GM21360 (cell line): ENCODE results near the gene EML2.
"Not testable (repeated sequence)": the region's sequence is repeated elsewhere in the genome, so short reads cannot be mapped to it uniquely, and the experiment has no call there.

Source experiments
- ATAC-seq: cut with Tn5 transposase; IDR thresholded peaks from one replicate; pipeline ENCODE4 v1.9.1; 2021; ENCODE audit warnings: mild to moderate bottlenecking, moderate library complexity; ENCODE audit not compliant: unreplicated experiment

The EML2 gene

DNA sequence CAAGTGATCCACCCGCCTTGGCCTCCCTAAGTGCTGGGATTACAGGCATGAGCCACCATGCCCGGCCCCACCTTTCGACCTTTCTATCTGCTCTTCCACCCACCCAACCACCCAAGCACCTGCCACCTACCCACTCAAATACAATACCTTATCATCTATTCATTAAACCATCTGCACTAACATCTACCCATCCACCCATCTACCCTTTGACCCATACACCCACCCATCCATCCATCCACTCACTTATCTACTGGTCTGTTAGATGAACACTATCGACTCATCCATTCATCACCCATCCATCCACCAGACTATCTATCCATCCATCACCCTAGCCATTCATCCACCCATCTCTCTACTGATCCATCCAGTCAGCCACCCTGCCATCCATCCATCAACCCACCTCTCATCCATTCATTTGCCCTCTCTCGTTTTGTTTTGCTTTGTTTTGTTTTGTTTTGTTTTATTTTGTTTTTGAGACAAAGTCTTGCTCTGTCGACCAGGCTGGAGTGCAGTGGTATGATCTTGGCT is 17.2 kb downstream of the EML2 start:
- no peak for ATAC-seq

DNA sequence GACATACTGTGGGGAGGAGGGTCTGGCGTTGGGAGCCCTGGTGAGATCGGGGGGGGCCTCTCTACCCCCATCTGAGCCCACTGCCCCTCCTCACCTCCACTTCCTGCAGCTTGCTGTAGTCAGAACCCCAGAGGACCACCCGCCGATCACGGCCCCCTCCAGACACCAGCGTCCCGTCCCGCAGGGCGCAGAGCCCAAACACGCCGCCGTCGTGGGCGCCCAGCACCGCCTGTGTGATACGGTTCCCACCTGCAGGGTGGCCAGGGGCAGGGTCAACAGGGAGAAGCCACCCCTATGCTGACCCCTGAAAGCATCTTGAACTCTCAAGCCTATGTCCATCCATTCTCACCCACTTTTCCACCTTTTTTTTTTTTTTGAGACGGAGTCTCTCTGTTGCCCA is 17.8 kb downstream of the EML2 start:
- no peak for ATAC-seq

DNA sequence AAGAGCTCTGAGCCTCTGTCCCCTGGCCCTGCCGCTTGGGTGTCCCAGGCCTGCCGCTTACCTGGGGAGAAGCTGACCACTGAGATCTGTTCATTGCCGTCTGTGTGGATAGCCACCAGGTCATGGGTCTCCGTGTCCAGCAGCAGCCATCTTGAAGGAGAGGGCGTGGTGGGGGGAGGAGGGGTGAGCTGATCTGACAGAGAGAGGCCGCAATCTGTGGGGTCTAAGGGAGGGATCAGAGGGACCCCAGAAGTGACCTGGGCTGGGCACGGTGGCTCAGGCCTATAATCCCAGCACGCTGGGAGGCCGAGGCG is 22.5 kb downstream of the EML2 start:
- ATAC-seq: no peak

DNA sequence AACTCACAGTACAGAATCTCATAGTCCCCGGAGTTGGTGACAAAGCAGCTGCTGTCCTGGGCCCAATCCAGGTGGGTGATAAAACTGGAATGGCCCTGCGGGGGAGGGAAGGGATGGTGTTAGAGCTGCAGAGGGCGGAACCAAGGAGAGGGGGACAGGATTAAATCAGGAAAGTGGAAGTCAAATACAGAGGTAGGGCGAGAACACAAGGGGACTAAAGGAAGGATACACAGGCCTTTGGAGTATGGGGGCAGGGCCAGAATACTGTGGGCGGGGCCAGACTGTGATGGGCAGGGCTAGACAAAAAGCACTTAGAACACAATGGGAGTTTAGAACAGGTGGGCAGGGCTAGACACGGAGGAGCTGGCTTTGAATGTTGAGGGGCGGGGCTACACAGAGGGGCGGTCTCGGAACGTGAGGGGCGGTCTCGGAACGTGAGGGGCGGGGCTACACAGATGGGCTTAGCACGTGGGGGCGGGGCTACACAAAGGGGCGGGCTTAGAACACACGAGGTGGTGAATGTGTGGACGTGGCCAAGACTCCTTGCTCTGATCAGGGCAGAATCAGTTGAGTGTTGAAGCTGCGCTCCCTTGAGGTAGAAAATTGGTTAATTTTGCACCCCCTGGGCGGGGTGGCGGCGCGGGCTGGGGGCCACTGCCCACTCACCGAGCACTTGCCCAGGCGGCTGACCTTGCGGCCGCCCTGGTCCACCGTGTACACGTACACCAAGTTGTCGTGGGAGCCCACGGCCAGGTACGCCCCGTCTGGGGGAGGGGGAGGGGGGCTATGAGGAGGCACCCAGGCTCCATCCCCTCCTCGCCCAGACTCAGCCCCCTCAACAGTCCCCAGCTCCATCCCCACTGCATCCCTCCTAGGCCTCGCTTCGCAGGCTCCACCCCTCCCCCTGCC is 23.1 kb downstream of the EML2 start:
- no peak for ATAC-seq

DNA sequence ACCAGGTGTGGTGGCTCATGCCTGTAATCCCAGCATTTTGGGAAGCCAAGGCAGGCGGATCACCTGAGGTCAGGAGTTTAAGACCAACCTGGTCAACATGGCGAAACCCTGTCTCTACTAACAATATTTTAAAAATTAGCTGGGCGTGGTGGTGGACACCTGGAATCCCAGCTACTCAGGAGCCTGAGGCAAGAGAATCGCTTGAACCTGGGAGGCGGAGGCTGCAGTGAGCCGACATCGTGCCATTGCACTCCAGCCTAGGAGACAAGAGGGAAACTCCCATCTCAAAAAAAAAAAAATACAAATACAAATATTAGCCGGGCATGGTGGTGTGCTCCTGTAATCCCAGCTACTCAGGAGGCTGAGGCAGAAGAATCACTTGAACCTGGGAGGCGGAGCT is 24.1 kb downstream of the EML2 start:
- not testable (repeated sequence) for ATAC-seq

DNA sequence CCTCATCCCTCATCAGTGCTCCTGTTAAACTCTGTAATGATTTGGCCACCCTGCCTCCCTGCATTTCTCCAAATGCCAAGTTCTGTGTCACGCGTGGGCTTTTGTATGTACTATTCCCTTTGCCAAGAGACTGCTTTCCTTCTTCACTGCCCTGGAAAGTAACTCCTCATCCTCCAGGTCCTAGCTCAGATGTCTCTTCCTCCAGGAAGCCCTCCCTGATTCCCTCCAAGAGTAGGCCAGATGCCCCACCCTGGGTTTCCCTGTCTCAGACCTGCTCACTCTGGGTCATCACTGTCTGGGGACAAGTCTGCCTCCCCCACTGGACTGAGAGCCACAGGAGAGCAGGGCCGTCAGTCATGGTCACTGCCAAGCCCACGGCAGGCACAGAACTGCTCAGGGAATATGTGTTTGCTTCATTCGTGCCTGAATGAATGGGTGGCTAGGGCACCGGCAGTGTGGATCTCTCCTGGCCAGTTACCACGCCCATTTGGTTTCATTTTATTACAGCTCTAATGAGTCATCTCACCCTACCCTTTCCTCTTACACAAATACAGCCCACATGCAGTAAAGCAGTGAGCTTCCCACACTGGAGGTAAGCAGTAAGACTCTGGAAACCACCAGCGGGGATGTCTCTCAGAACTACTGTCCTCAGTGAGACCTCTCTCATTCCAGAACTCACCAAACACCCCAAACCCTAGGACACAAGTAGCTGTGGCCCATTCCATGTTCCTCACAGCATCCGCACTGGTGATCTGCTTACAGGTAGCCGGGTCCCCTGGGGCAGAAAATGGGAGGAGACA is 25.1 kb downstream of the EML2 start:
- no peak for ATAC-seq

DNA sequence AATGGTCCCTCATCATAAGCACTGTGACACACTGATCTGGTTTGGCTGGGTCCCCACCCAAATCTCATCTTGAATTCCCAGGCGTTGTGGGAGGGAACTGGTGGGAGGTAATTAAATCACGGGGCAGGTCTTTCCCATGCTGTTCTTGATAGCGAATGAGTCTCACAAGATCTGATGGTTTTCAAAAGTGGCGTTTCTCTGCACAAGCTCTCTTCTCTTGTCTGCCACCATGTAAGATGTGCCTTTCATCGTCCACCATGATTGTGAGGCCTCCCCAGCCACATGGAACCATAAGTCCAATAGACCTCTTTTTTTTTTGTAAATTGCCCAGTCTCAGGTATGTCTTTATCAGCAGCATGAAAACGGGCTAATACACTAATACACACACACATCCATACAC is 30.2 kb downstream of the EML2 start:
- no peak for ATAC-seq

DNA sequence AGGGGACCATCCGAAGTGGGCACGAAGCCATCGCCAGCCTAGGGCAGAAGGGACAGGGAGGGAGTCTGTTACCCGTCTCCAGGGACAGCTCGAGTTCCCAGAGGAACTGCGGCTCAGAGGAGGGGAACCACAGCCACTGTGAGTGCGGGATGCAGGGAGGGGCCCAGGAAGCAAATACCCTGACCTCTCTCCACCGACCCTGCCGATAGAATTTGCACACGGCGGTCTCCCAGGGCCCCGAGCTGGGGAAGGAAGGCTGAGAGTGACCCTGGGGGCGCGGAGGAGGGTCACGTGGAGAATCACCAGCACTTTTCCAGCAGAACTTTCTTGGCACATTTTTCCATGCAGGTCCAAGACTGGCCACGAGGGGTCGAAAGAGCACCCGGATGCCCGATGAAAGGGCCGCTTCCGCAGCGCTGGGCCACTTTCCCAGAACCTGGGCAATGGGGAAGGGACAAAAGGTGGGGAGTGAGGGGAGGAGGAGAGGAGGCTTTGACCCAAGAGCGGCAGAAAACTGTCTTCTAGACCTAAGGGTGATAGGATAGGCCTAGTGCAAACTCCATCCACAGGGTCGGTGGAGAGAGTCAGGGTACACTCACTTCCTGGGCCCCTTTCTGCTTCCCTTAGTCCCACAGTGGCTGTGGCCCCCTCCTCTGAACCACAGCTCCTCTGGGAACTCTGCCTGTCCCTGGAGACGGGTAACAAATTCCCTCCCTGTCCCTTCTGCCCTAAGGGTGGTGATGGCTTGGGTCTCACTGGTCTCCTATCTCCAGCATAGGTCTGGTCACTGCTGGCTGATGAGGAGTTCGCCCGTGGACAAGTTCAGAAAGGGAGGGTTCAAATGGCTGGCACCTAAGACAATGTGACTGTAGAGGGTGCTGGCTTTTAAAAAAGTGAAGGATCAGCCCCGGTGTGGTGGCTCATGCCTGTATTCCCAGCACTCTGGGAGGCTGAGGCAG is 31.8 kb downstream of the EML2 start:
- no peak for ATAC-seq

DNA sequence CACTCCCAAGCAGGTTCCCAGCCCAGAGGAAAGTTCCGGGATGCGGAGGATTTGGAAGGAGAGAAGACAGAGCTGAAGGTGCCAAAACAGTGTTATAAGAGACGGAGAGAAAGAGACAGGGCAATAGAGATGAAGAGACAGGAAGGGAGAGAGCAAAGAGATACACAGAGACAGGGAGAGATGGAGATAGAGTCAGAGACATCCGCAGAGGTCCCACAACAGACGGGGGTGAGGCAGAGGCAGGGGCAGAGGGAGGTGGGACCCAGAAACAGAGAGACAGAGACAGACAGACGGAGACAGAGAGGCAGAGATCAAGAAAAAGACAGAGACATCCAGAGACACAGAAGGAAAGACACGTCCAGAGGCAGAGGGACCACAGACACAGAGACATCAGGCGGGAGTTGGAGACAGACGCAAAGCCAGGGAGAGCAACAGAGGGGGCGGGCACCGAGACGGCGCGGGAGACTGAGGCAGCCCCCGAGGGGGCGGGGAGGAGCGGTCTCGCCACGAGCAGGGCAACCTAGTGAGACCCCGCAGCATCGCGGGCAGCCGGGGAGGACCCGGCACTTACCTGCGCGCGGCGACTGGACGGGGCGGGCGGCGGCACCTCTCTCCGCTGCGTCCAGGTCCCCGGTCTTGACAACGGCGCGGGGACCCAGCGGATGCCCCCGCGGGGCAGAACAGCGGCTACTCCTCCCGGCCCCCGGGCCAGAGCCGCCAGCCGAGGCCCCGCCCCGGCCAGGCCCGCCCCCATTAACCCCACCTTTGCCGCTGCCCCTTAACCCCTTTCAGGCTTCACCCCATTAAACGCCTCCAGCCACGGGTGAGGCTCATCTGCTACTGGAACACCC is 37.4 kb downstream of the EML2 start, which contains the start of gene GPR4:
Gene GPR4 (minus strand): TSS at position 689 of the 851 bp plus-strand sequence. CDS start 10,346 bp downstream, outside the sequence.
- ATAC-seq: no peak

DNA sequence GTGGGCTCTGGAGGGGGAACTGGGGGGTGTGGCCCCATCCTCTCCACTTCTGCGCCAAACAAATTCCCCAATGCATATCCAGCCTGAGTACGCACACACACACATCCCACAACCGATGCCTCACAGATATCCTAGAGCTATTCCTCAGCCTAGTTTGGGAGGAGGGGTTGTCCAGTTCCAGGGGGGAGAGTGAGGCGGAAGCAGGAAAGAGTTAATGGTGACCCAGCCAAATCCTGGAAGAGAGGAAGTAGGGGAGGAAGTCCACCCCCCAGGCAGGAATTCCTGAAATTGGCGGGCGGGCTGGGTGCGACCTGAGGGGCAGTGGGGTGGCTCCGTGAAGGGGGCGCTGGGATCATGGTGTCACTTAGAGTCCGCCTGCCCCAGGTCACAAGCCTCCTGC is 38.1 kb downstream of the EML2 start:
- ATAC-seq: no peak

DNA sequence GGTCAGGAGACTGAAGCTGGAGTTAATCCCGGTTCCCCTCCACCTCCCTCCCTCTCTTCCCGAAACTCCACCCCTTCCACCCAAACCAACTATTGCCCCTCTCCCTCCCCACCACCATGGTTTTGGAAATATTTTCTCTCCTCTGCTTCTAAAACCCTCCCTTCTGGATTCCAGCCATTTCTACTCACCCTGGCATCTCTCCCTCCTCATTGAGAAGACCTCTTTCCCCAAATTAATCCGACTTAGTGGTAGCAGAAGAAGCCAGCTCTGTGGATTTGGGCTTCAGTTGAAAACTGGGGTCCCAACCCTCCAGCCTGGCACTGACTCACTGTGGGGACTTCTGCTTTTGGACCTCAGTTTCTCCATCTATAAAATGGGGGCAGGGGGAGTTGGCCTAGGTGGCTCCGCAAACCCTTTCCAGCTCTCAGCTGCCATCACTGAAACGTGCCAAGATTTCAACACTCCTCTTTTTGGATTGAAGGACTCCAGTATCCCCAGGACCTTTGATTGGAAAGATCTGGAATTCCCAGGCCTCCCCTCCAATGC is 38.8 kb downstream of the EML2 start:
- ATAC-seq: no peak

DNA sequence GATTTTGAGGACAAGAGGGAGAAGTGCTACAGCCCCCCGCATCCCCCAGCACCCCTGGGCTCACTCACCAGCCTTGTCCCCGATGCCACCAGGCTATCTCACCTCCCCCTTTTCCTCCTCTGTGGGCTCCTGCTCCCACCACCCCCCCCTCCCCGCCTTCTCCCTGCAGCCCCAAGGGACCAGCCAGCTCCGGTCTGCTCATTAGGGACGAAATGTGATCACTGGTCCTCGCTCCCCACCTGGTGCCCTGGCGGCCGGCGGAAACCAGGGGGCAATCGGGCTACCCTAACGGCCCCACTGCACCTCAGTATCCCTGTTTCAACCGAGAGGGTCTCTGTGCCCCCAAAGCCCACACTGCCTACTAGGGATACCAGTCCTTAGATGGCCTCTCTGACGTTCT is 39.9 kb downstream of the EML2 start:
- no peak for ATAC-seq

DNA sequence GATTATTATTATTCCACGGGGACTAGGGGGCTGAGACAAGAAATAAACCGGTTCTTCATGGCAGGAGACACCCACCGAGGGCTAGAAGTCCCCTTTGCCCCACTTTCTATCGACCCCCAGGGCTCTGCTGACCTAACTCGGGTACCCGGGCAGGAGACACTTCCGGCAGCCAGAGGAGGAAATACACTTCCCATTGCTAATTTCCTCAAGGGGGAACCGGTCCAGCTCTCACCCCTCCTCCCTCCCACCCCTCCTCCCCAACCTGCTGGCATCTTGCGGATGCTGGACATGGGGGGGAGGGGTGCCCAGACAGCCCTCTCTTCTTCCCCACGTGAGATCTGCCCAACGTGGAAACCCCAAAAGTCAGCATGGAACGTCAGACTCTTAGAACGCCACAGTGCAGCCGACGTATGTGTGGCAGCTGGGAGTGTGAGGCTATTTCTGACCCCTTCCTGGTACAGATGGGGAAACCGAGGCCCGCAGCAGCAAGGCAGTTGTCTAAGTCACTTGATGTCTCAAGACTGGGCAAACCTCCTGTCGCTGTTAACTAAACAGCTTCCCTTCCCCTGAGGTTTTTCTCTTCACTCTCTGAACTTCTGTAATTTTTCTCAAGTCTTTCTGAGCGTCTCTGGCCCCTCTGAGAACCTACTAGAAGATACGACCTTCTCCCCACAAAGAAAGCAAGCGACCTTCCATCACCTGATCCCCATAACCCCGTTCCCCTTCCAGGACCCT is 40.8 kb downstream of the EML2 start:
- no peak for ATAC-seq

DNA sequence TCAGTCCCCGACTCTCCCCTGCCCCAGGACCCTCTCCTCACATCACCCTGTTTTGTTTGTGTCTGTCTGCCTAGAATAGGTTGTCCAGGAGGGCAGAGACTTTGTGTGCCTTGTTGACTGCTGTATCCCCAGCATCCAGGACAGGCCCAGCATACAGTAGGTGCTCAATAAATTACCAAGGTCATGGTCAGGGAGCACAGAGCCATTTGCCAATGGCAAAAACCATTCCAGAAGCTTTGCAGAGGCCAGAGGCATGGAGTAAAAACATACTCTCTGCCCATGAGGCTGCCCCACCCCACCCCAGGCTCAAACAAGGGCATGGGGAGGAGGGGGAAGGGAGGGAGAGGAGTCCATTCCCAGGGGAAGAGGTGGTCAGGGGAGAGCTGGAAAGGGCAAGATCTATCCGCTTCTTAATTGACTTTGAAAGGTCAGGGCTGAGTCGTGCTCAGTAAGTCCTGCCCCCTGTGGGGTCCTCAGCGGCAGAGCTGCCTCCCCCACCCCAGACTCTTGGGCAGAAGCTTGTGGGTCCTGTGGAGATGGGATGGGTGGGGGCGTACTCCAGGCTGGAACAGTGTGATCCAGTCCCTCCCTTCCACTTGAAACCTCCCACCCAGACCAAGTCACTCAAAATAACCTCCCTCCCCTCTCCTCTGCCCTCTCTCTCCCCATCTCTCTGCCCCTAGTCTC is 41.6 kb downstream of the EML2 start:
- no peak for ATAC-seq

DNA sequence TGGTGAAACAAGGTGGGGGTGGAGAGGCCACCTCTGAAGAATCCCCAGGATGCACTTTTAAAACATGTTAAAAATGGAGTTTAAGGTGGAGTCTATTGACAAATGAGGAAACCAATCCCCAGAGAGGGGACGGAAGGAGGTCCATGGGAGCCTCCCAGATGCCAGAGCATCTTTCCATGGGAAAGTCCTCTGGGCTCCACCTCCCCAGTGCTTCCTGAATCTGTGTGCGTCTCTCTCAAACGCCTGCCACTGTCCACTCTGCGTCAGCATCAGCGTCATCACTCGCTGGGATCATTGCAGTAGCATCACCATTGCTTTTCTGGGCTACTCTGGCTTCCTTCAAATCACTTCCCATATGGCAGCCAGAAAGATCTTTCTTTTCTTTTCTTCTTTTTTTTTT is 43.4 kb downstream of the EML2 start:
- no peak for ATAC-seq

DNA sequence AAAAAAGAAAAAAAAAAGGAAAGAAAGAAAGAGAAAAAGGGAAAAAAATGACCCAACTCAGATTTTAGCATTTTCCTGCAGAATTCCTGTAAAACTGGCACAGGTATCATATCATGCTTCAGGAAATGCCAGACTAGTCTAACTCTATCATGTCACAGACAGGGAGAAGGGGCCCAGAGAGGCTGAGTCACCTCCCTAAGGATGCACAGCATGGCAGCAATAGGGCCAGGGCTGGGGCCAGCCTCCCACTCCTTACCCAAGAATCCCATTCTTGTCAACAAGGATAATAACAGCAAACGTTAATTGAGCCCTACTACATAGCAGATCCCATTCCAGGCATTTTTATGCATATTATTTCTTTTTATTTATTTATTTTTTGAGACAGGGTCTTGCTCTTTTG is 45.7 kb downstream of the EML2 start:
- no peak for ATAC-seq

DNA sequence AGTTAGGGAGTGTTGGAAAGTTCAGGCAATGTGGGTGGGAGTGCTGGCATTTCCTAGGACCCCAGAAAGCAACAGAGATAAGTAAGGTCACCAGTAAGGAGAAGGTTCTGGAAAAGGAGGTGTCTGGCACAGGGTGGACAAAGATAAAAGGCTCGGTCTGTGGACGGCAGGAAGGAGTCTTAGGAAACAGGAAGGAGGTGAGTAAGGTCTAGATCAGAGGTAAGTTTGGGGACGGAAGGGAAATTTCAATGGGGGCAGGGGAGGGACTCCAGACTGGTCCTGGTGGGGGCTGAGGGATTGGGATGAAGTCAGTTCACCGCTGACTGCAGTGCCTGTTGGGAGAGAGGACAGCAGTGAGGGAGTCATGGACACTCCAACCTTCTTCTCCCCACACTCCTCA is 46.8 kb downstream of the EML2 start:
- no peak for ATAC-seq

DNA sequence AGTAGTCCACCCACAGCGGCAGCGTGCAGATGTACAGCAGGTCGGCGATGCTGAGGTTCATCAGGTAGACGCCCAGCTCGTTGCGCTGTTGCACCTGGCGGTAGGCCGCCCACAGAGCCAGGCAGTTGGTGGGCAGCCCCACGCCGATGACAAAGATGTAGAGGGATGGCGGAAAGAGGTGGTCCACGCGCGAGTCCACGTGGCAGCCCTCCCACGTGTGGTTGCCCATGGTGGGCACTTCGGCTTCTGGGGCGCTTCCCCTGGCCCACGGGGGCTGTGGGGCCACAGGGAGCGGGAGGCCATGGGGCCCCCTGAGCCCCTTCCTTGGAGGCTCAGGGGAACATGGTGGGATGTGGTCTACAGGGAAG is 47.6 kb downstream of the EML2 start:
- no peak for ATAC-seq
